K562 (cell line): ENCODE measurements around the gene C1orf198. TPM values are rescaled to one million over a fixed set of nuclear protein-coding genes. Genes with fewer than 3 reads are reported as not detected.

Experiments used
- ATAC-seq: fragments of 200-7000 bp; cut with Tn5 transposase; 3 replicates; pipeline ENCODE4 v1.9.1; 2020; ENCODE audit warnings: moderate library complexity
- BruUV-seq: library from RNA; stranded (reverse); fragments of 400-500 nt; replicated peaks from 2 replicates; lab custom pipeline; 2021; lab: Mats Ljungman, UMichigan
- CTCF ChIA-PET: fragments of 300-600 bp; formaldehyde crosslinking; extraction: SDS; loops from one replicate; lab custom pipeline; 2021; ENCODE audit warnings: low intra/inter-chr PET ratio; lab: Yijun Ruan, JAX
- POLR2A ChIA-PET: fragments of 300-600, 350-650 bp; sonication (Branson Sonifier 250); formaldehyde crosslinking; extraction: SDS; loops from one replicate; lab custom pipeline; 2021; ENCODE audit warnings: antibody characterized with exemption, inconsistent platforms; lab: Yijun Ruan, JAX
- DNase-seq, 4 experiments: peaks; one replicate each; pipeline versions ENCODE4 v3.0.0 to v3.0.0-alpha.2; 2011 to 2018; ENCODE audit warnings: low spot score in 3 of 4, mixed read lengths in 3 of 4; ENCODE audit errors: extremely low read depth in 1 of 4
- FAIRE-seq: peaks from 2 replicates; lab custom pipeline; 2011; peaks lifted over from hg19 to GRCh38; lab: Jason Lieb, UNC
- H2AFZ ChIP-seq: 2 replicates; pipeline ENCODE4 v1.6.0; 2011; ENCODE audit warnings: low read depth, low read length, control low read depth, inconsistent platforms
- H3K27ac ChIP-seq: fragments of 200-600 bp; 3 replicates; pipeline ENCODE4 v1.8.0; 2011; ENCODE audit warnings: low read depth, mild to moderate bottlenecking, control low read depth, inconsistent platforms, low read length, moderate library complexity, mixed read lengths; ENCODE audit errors: extremely low read depth
- H3K27me3 ChIP-seq, 2 experiments: fragments of 300-600 bp in 1 of 2; 2 replicates in 1 of 2; 3 replicates in 1 of 2; pipeline versions ENCODE4 v1.6.0 to v1.8.0; 2011; ENCODE audit warnings: inconsistent platforms in 2 of 2, low read length in 2 of 2, mild to moderate bottlenecking in 1 of 2, mixed read lengths in 1 of 2, moderate library complexity in 1 of 2; ENCODE audit not compliant: control insufficient read depth in 2 of 2, insufficient read depth in 2 of 2
- H3K36me3 ChIP-seq: fragments of 300-600 bp; 3 replicates; pipeline ENCODE4 v1.8.0; 2011; ENCODE audit warnings: mild to moderate bottlenecking, low read length, inconsistent platforms; ENCODE audit not compliant: control insufficient read depth, insufficient read depth
- H3K4me1 ChIP-seq, 2 experiments: fragments of 200-600 bp in 1 of 2; replicated peaks in 1 of 2; 2 replicates in 1 of 2; 3 replicates in 1 of 2; pipeline versions ENCODE4 v1.5.1 to v1.8.0; 2011; ENCODE audit warnings: inconsistent platforms in 2 of 2, low read length in 2 of 2, mild to moderate bottlenecking in 1 of 2, mixed read lengths in 1 of 2, moderate library complexity in 1 of 2; ENCODE audit not compliant: control insufficient read depth in 2 of 2, insufficient read depth in 2 of 2
- H3K4me2 ChIP-seq: 2 replicates; pipeline ENCODE4 v1.6.1; 2011; ENCODE audit warnings: low read length, control low read depth, inconsistent platforms, mixed read lengths; ENCODE audit not compliant: insufficient read depth
- H3K4me3 ChIP-seq: fragments of 200-600 bp; sonication (generic), shearing (Covaris generic); 2 replicates; pipeline ENCODE4 v1.5.1; 2016; ENCODE audit warnings: control low read depth, inconsistent platforms
- H3K79me2 ChIP-seq: fragments of 200-600 bp; 3 replicates; pipeline ENCODE4 v1.8.0; 2011; ENCODE audit warnings: low read length, inconsistent platforms; ENCODE audit not compliant: control insufficient read depth, insufficient read depth
- H3K9ac ChIP-seq, 2 experiments: 2 replicates each; pipeline versions ENCODE4 v1.6.0 to v1.6.1; 2011; ENCODE audit warnings: low read depth in 2 of 2, low read length in 2 of 2, control low read depth in 1 of 2, inconsistent platforms in 1 of 2, mild to moderate bottlenecking in 1 of 2, mixed read lengths in 1 of 2; ENCODE audit not compliant: insufficient read depth in 1 of 2
- H3K9me1 ChIP-seq: one replicate; pipeline ENCODE4 v1.6.0; 2011; ENCODE audit warnings: inconsistent platforms, mild to moderate bottlenecking, low read length, moderate library complexity; ENCODE audit not compliant: control insufficient read depth, insufficient read depth
- H3K9me3 ChIP-seq: replicated peaks from 2 replicates; pipeline ENCODE4 v1.5.1; 2011; ENCODE audit warnings: low read depth, low read length, inconsistent platforms; ENCODE audit not compliant: control insufficient read depth, insufficient read depth
- H4K20me1 ChIP-seq: replicated peaks from 2 replicates; pipeline ENCODE4 v1.6.1; 2011; ENCODE audit warnings: low read length, inconsistent platforms, mixed read lengths; ENCODE audit not compliant: control insufficient read depth, insufficient read depth
- EWSR1 ChIP-seq: fragments of 450-650 bp; IDR thresholded peaks from 2 replicates; pipeline ENCODE4 v1.6.1; 2018; ENCODE audit warnings: borderline replicate concordance, mild to moderate bottlenecking, low read depth, moderate library complexity; ENCODE audit not compliant: partially characterized antibody
- WHSC1 ChIP-seq: IDR thresholded peaks from one replicate; pipeline ENCODE4 v1.6.1; 2012; ENCODE audit warnings: low read length, control low read depth, inconsistent platforms
- ZNF280B ChIP-seq: fragments of 250-450 bp; sonication (Bioruptor Pico); IDR thresholded peaks from 2 replicates; pipeline ENCODE4 v1.5.1; 2021; ENCODE audit warnings: mild to moderate bottlenecking
- ZNF316 ChIP-seq: fragments of 450-650 bp; IDR thresholded peaks from 2 replicates; pipeline ENCODE4 v1.6.1; 2016
- WGBS: fragments of 100-300 bp; shearing (Covaris generic); methylation state at CpG from one replicate; pipeline ENCODE4 v1.1.6; 2016; ENCODE audit warnings: low coverage, mixed read lengths; ENCODE audit not compliant: insufficient coverage; ENCODE audit errors: missing lambda C conversion rate; 5-methylcytosine and 5-hydroxymethylcytosine counted together
- in situ Hi-C: fragments of 300-500 bp; cut with MboI; formaldehyde crosslinking; loops from 4 replicates; pipeline ENCODE4 v1.15.0; 2018; ENCODE audit warnings: inconsistent platforms, mixed read lengths
- intact Hi-C: fragments of 100-400 bp; cut with micrococcal nuclease; formaldehyde crosslinking; loops from 2 replicates; pipeline ENCODE4 v1.14.2; 2022
- polyA plus RNA-seq, 8 experiments: library from polyadenylated mRNA; depleted of rRNA in 4 of 8; stranded (reverse) in 5 of 8; unstranded in 3 of 8; fragments of >200 nt; fragmentation: Nextera tagmentation in 2 of 8; fragmentation: Illumina TruSeq in 1 of 8; extraction: Ambion mirVana in 2 of 8; extraction: Trizol in 1 of 8; gene quantifications; 2 replicates each; pipeline versions ENCODE4 v1.2.1 to v1.2.3, GENCODE V29; 2011 to 2014; ENCODE audit warnings: inconsistent platforms in 1 of 8, missing spikeins in 1 of 8
- total RNA-seq, 7 experiments: library from RNA; depleted of rRNA in 6 of 7; stranded (reverse); fragments of >200 nt in 6 of 7; fragmentation: Illumina TruSeq in 2 of 7; extraction: Trizol in 2 of 7; gene quantifications; 2 replicates each; pipeline versions ENCODE4 v1.2.1 to v1.2.3, GENCODE V29; 2011 to 2021; ENCODE audit warnings: low replicate concordance in 1 of 7
- TF ChIP-seq, protein P1 (sequence below): fragments of 450-650 bp; formaldehyde crosslinking; IDR thresholded peaks from 2 replicates; pipeline ENCODE4 v1.4.0; 2022; ENCODE audit warnings: missing genetic modification characterization

The C1orf198 gene
- total and polyA plus RNA-seq, 9 of the 15 experiments (the other 6 are each of a cell fraction or from before 2014, with no cell fraction given), result 2.0 to 15.1 (median 10.4) TPM

- Histone ChIP-seq H3K27me3 (peaks cover 0 to 5% of the 10 kb centered on the region in 2 experiments; a peak in 1 of 5 replicates), H3K36me3 (no peaks in the 10 kb centered on the region; the same call in 2 of the 3 replicates), H3K9me3 (no peaks in the 10 kb centered on the region), H3K27ac (no peak overlapping the region), H4K20me1 (0 out of 2 replicates have a peak, but pooled peaks cover 7% of the 10 kb centered on the region), H3K4me1 (peaks cover 4 to 8% of the 10 kb centered on the region in 2 experiments; a peak in 3 of 5 replicates), H2AFZ (no peak overlapping the region), H3K9ac (no peak overlapping the region), H3K4me3 (no peak overlapping the region), H3K79me2 (no peaks in the 10 kb centered on the region), H3K9me1 (no peaks in the 10 kb centered on the region), H3K4me2 (no peak overlapping the region)
- ChIA-PET POLR2A (interaction anchor here (0.7 to 3.4 kb wide), 3 partner anchors 10 to 1883 kb away, joined by 4 to 13 read pairs (median 5); no protein-coding TSS in a partner anchor), CTCF (no interaction called here)
- TF ChIP-seq, protein P1, sequence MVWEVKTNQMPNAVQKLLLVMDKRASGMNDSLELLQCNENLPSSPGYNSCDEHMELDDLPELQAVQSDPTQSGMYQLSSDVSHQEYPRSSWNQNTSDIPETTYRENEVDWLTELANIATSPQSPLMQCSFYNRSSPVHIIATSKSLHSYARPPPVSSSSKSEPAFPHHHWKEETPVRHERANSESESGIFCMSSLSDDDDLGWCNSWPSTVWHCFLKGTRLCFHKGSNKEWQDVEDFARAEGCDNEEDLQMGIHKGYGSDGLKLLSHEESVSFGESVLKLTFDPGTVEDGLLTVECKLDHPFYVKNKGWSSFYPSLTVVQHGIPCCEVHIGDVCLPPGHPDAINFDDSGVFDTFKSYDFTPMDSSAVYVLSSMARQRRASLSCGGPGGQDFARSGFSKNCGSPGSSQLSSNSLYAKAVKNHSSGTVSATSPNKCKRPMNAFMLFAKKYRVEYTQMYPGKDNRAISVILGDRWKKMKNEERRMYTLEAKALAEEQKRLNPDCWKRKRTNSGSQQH (CRISPR knock-in tag), result no peak
- TF ChIP-seq ZNF316, result peak; percentile 41; the same call in 1 of the 2 replicates
- WGBS, result 59% methylated on average over 3 of the region's 3 CpGs
- no peak for DNase-seq
- FAIRE-seq, result no peak
- intact Hi-C loops (no loop called here), in situ Hi-C loops (no loop called here)
- ATAC-seq, result no peak
- BruUV-seq, result no TSS peak
These were observed 14.6 kb downstream of the C1orf198 start for GRCh38 chr1:230853731-230854130.

DNA sequence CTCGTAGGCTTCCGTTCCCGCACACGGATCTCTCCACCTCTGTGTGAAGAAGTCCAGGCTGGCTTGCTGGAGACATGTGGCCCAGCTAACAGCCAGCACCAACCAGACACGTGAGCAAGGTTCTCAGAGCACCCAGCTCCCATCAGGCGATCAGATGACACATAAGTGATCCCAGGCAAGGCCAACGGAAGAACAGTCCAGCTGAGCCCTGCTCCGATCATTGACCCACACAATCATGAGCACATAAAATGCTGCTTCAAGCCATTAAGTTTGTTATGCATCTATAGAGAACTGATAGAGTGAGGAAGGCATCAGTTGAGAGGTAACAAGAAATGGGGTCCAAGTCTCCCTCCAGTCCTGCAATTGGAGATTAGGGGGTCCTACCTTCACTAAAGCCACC lies 15.4 kb downstream of the C1orf198 start:
- Histone ChIP-seq H3K9ac (no peak overlapping the region), H2AFZ (no peak overlapping the region), H3K27ac (no peak overlapping the region), H3K9me3 (no peaks in the 10 kb centered on the region), H3K4me2 (no peak overlapping the region), H3K4me3 (no peak overlapping the region), H3K79me2 (no peaks in the 10 kb centered on the region), H3K27me3 (peaks cover 0 to 5% of the 10 kb centered on the region in 2 experiments; a peak in 1 of 5 replicates), H3K4me1 (peaks cover 4 to 8% of the 10 kb centered on the region in 2 experiments; a peak in 3 of 5 replicates), H4K20me1 (0 out of 2 replicates have a peak, but pooled peaks cover 7% of the 10 kb centered on the region), H3K9me1 (no peaks in the 10 kb centered on the region), H3K36me3 (no peaks in the 10 kb centered on the region; the same call in 2 of the 3 replicates)
- no peak for DNase-seq
- CTCF ChIA-PET, result no interaction called here
- in situ Hi-C loops, result no loop called here
- intact Hi-C loops, result no loop called here
- ATAC-seq, result no peak
- WGBS, result 43% methylated on average over 8 of the region's 8 CpGs
- no peak for FAIRE-seq
- BruUV-seq, result no TSS peak
- POLR2A ChIA-PET, result interaction anchor here (0.7 to 3.4 kb wide), 2 partner anchors 9 to 11 kb away, joined by 5 to 13 read pairs; no protein-coding TSS in a partner anchor
- no peak for TF ChIP-seq WHSC1
- TF ChIP-seq ZNF280B (CRISPR knock-in tag), result no peak
- TF ChIP-seq EWSR1, result no peak
